ENCODE results near the gene FGFR4. TPM values are rescaled to one million over a fixed set of nuclear protein-coding genes. Genes with fewer than 3 reads are reported as not detected.
"Not testable (repeated sequence)": the region's sequence is repeated elsewhere in the genome, so short reads cannot be mapped to it uniquely, and the experiment has no call there.

Gene FGFR4
- 1 to 10 TPM in 2 of 3 donors, under 1 TPM in 1; 0.98 to 3.5 (median 2.7) TPM for total RNA-seq

- no peaks in the 10 kb centered on the region for H3K36me3 Mint-ChIP-seq (ENCODE audit: insufficient read depth)
- H3K27me3 Mint-ChIP-seq (ENCODE audit: low read depth): peaks cover 14% of the 10 kb centered on the region
- H3K4me3 Mint-ChIP-seq: peak within 1 kb of the TSS; percentile 66
- DNase-seq: peak; percentile 53
- H3K9me3 Mint-ChIP-seq: no peaks in the 10 kb centered on the region
- H3K4me1 Mint-ChIP-seq (ENCODE audit: low read depth): peaks cover 11% of the 10 kb centered on the region
- peak; percentile 86 to 88 for ATAC-seq
Observed at GRCh38 chr5:177086654-177087397, at the start of gene FGFR4. Gene FGFR4, plus strand, starts transcription at chr5:177086915. Its CDS starts 2,688 bp downstream, at chr5:177089603.

- Mint-ChIP-seq H3K27me3 (ENCODE audit: low read depth) (no peaks in the 10 kb centered on the region), H3K4me3 (no peak overlapping the region), H3K4me1 (ENCODE audit: low read depth) (peaks cover 20% of the 10 kb centered on the region), H3K9me3 (no peaks in the 10 kb centered on the region), H3K36me3 (ENCODE audit: insufficient read depth) (peaks cover 21% of the 10 kb centered on the region)
- no peak for ATAC-seq
- DNase-seq: no peak
Observed at GRCh38 chr5:177036921-177037320, 49.8 kb upstream of the FGFR4 start.

GRCh38 chr5:177040814-177041420 is 45.8 kb upstream of the FGFR4 start:
- ATAC-seq (no peak), DNase-seq (no peak)
- H3K9me3 Mint-ChIP-seq: no peaks in the 10 kb centered on the region
- H3K27me3 Mint-ChIP-seq (ENCODE audit: low read depth): no peaks in the 10 kb centered on the region
- H3K4me3 Mint-ChIP-seq: no peak overlapping the region
- peaks cover 9% of the 10 kb centered on the region for H3K4me1 Mint-ChIP-seq (ENCODE audit: low read depth)
- peaks cover 24% of the 10 kb centered on the region for H3K36me3 Mint-ChIP-seq (ENCODE audit: insufficient read depth)

- no peaks in the 10 kb centered on the region for H3K27me3 Mint-ChIP-seq (ENCODE audit: low read depth)
- peaks cover 3% of the 10 kb centered on the region for H3K4me1 Mint-ChIP-seq (ENCODE audit: low read depth)
- peaks cover 26% of the 10 kb centered on the region for H3K36me3 Mint-ChIP-seq (ENCODE audit: insufficient read depth)
- H3K9me3 Mint-ChIP-seq: no peaks in the 10 kb centered on the region
- DNase-seq: no peak
- ATAC-seq: no peak
- no peak overlapping the region for H3K4me3 Mint-ChIP-seq
Observed at GRCh38 chr5:177041936-177042335, 44.8 kb upstream of the FGFR4 start.

DNA sequence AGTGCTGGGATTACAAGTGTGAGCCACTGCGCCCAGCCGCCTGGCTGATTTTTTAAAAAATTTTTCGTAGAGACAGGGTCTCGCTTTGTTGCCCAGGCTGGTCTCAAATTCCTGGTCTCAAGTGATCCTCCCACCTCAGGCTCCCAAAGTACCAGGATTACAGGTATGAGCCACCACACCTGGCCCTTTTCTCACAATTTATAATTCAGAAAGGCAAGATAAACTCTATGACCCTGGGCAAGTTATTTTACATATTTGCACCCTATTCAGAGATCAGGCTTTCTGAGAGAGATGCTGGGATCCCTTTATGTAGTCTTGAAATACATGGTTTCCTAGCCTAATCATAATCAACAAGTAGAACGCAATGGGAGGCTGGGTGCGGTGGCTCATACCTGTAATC is 43.6 kb upstream of the FGFR4 start:
- Mint-ChIP-seq H3K36me3 (ENCODE audit: insufficient read depth) (peaks cover 32% of the 10 kb centered on the region), H3K4me3 (no peak overlapping the region)

GRCh38 chr5:177043958-177044357 is 42.8 kb upstream of the FGFR4 start:
- Mint-ChIP-seq H3K27me3 (ENCODE audit: low read depth) (no peaks in the 10 kb centered on the region), H3K36me3 (ENCODE audit: insufficient read depth) (peaks cover 34% of the 10 kb centered on the region), H3K9me3 (no peaks in the 10 kb centered on the region), H3K4me3 (no peak overlapping the region), H3K4me1 (ENCODE audit: low read depth) (peaks cover 3% of the 10 kb centered on the region)
- DNase-seq (no peak), ATAC-seq (no peak)

More for the DNA sequence above, 43.6 kb upstream of the FGFR4 start:
- no peak for DNase-seq
- Mint-ChIP-seq H3K9me3 (no peaks in the 10 kb centered on the region), H3K27me3 (ENCODE audit: low read depth) (no peaks in the 10 kb centered on the region), H3K4me1 (ENCODE audit: low read depth) (peaks cover 3% of the 10 kb centered on the region)
- no peak for ATAC-seq

DNA sequence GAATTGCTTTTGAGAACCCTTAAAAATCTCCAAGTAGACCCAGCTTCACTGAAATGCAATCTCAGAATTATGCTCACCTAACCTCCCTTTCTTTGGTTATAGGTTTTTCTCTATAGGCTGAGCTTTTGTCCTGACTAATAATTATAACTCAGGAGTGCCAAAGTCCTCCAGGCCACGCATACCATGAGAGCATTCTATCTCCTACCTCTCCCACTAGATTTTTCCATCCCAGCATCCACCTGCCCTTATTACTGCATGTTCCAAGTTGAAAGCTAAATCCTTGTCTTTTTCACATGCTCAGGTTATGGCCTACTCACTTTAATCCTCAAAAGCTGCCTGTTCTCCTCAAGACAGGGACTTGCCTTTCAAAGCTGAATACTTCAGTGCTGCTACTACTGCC is 42.1 kb upstream of the FGFR4 start:
- H3K27me3 Mint-ChIP-seq (ENCODE audit: low read depth): no peaks in the 10 kb centered on the region
- DNase-seq (no peak), ATAC-seq (no peak)
- H3K4me3 Mint-ChIP-seq: no peak overlapping the region
- H3K4me1 Mint-ChIP-seq (ENCODE audit: low read depth): peaks cover 3% of the 10 kb centered on the region
- peaks cover 34% of the 10 kb centered on the region for H3K36me3 Mint-ChIP-seq (ENCODE audit: insufficient read depth)
- no peaks in the 10 kb centered on the region for H3K9me3 Mint-ChIP-seq

DNA sequence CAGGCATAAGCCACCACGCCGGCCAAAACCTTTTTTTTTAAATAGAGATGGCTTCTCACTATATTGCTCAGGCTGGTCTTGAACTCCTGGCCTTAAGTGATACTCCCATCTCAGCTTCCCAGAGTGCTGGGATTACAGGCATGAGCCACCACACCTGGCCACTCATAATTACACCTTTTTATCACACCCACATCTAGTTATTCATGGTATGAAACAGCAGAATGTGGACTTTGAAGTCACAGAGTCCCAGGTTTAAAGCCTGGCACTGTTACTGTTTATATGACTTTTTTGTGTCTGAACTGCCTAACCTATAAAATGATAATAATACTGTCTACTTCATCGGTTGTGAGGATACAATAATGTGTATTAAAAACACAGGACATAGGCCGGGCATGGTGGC is 41.1 kb upstream of the FGFR4 start:
- Mint-ChIP-seq H3K36me3 (ENCODE audit: insufficient read depth) (peaks cover 36% of the 10 kb centered on the region), H3K4me3 (no peak overlapping the region), H3K27me3 (ENCODE audit: low read depth) (no peaks in the 10 kb centered on the region), H3K9me3 (no peaks in the 10 kb centered on the region), H3K4me1 (ENCODE audit: low read depth) (peaks cover 3% of the 10 kb centered on the region)
- DNase-seq (no peak), ATAC-seq (no peak)

DNA sequence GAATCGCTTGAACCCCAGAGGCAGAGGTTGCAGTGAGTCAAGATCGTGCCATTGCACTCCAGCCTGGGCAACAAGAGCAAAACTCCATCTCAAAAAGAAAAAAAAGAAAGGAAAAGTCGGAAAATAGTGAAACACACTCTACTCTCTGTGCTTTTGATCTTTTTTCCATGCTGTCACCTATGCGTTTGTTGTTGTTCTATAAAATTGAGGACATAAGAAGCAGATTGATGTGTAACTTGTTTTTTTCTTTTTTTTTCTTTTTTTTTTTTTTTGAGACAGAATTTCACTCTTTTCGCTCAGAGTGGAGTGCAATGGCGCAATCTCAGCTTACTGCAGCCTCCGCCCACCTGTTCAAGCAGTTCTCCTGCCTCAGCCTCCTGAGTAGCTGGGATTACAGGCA is 38.2 kb upstream of the FGFR4 start:
- H3K9me3 Mint-ChIP-seq; H3K27me3 Mint-ChIP-seq (ENCODE audit: low read depth); H3K4me1 Mint-ChIP-seq (ENCODE audit: low read depth); H3K4me3 Mint-ChIP-seq; ATAC-seq; DNase-seq: not testable (repeated sequence)
- peaks cover 36% of the 10 kb centered on the region for H3K36me3 Mint-ChIP-seq (ENCODE audit: insufficient read depth)

- no peak for DNase-seq
- Mint-ChIP-seq H3K4me1 (ENCODE audit: low read depth) (no peaks in the 10 kb centered on the region), H3K36me3 (ENCODE audit: insufficient read depth) (peaks cover 31% of the 10 kb centered on the region), H3K27me3 (ENCODE audit: low read depth) (no peaks in the 10 kb centered on the region), H3K9me3 (no peaks in the 10 kb centered on the region), H3K4me3 (no peak overlapping the region)
- no peak for ATAC-seq
Observed at GRCh38 chr5:177049285-177049684, 37.4 kb upstream of the FGFR4 start.

DNA sequence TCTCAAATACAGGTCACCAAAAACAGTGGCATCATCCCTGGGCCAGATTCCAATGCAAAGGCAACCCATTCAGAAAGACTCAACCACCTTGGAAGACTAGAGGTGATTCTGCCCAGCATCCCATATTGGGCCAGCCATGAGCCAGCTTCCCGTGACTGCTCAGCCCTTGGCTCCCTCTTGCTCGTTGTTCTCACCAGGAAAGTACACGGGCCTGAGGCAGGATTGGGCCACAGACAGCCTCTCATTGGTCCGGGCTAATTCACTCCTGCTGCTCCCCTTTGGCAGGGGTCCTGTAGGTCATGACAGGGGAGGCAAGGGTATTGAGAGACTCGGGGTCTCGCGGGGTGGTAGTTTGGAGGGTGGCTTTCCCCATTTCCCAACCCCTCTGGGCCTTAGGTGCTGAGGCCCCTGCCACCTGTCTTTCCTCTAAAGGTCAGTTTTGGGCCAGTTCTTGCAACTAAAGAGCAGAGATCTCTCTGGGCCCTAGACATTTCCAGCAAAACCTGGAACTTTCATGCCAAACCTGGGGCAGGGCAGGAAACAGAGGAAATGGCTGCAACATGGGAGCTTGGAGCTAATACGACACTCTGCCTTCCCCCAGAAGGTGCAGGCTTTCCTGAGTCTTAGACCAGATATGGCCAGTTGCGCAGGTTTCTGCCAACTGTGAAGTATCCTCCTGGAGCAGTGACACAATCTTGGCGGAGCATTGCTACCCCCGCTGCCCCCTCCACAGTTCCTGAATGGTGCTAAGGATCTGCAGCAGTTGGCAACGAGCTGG is 22.0 kb upstream of the FGFR4 start:
- Mint-ChIP-seq H3K27me3 (ENCODE audit: low read depth) (no peaks in the 10 kb centered on the region), H3K36me3 (ENCODE audit: insufficient read depth) (peaks cover 6% of the 10 kb centered on the region), H3K9me3 (no peaks in the 10 kb centered on the region), H3K4me3 (no peak overlapping the region), H3K4me1 (ENCODE audit: low read depth) (no peaks in the 10 kb centered on the region)
- ATAC-seq (no peak), DNase-seq (no peak)

GRCh38 chr5:177065491-177065890 is 21.2 kb upstream of the FGFR4 start:
- no peaks in the 10 kb centered on the region for H3K4me1 Mint-ChIP-seq (ENCODE audit: low read depth)
- H3K36me3 Mint-ChIP-seq (ENCODE audit: insufficient read depth): peaks cover 3% of the 10 kb centered on the region
- no peak overlapping the region for H3K4me3 Mint-ChIP-seq
- no peaks in the 10 kb centered on the region for H3K9me3 Mint-ChIP-seq
- DNase-seq (no peak), ATAC-seq (no peak)
- H3K27me3 Mint-ChIP-seq (ENCODE audit: low read depth): no peaks in the 10 kb centered on the region

DNA sequence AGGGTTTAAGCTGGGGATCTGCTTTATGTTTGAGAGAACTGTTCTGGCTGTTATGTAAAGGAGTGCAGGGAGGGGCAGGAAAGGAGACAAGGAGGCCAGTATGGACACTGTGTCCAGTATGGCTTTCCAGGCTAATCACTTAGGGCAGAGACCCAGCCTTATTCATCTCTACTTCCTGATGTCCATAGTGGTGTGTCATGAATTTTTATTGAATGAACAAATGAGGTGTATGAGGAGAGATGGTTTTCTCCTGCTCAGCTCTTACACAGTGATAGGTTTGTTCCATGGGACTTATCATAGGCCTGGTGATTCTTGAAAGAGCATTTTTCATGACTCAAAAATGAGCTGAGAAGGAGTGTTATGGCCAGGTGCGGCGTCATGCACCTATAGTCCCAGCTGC is 20.5 kb upstream of the FGFR4 start:
- Mint-ChIP-seq H3K4me3 (no peak overlapping the region), H3K4me1 (ENCODE audit: low read depth) (no peaks in the 10 kb centered on the region), H3K27me3 (ENCODE audit: low read depth) (no peaks in the 10 kb centered on the region), H3K9me3 (no peaks in the 10 kb centered on the region), H3K36me3 (ENCODE audit: insufficient read depth) (peaks cover 3% of the 10 kb centered on the region)
- no peak for ATAC-seq
- DNase-seq: no peak

- H3K36me3 Mint-ChIP-seq (ENCODE audit: insufficient read depth): peaks cover 3% of the 10 kb centered on the region
- no peaks in the 10 kb centered on the region for H3K27me3 Mint-ChIP-seq (ENCODE audit: low read depth)
- H3K9me3 Mint-ChIP-seq: no peaks in the 10 kb centered on the region
- no peak overlapping the region for H3K4me3 Mint-ChIP-seq
- no peak for DNase-seq
- no peak for ATAC-seq
- peaks cover 4% of the 10 kb centered on the region for H3K4me1 Mint-ChIP-seq (ENCODE audit: low read depth)
Observed at GRCh38 chr5:177067503-177067902, 19.2 kb upstream of the FGFR4 start.

Measured in activated T-cell treated with anti-CD3 and anti-CD28 coated beads, Interleukin-2, amount 50 U/mL, for 4 hours (primary cell).